Trophoblast cell (in vitro differentiated cells and primary cell): Measurements from ENCODE around the gene SMOC2.

Experiments used
- DNase-seq, 2 donors: peaks; one replicate each; pipeline ENCODE4 v3.0.0-alpha.2; 2016
- H2AFZ ChIP-seq: 2 replicates; pipeline ENCODE4 v1.6.1; 2013; ENCODE audit warnings: low read length, moderate library complexity, mild to moderate bottlenecking; ENCODE audit not compliant: insufficient read depth, poor library complexity
- H2AK5ac ChIP-seq: 2 replicates; pipeline ENCODE4 v1.6.1; 2013; ENCODE audit warnings: mild to moderate bottlenecking, low read length
- H2BK120ac ChIP-seq: 2 replicates; pipeline ENCODE4 v1.6.1; 2013; ENCODE audit warnings: low read length, mild to moderate bottlenecking, moderate library complexity; ENCODE audit not compliant: insufficient read depth, poor library complexity
- H2BK12ac ChIP-seq: 2 replicates; pipeline ENCODE4 v1.6.1; 2013; ENCODE audit warnings: mild to moderate bottlenecking, low read length, moderate library complexity
- H2BK5ac ChIP-seq: 2 replicates; pipeline ENCODE4 v1.6.1; 2013; ENCODE audit warnings: low read length, low read depth, moderate library complexity, mild to moderate bottlenecking; ENCODE audit not compliant: poor library complexity
- H3K14ac ChIP-seq: 2 replicates; pipeline ENCODE4 v1.6.1; 2013; ENCODE audit warnings: mild to moderate bottlenecking, low read length
- H3K18ac ChIP-seq: 2 replicates; pipeline ENCODE4 v1.6.1; 2013; ENCODE audit warnings: mild to moderate bottlenecking, low read length
- H3K23ac ChIP-seq: 2 replicates; pipeline ENCODE4 v1.6.1; 2013; ENCODE audit warnings: low read length
- H3K27ac ChIP-seq: 2 replicates; pipeline ENCODE4 v1.5.1; 2013; ENCODE audit warnings: low read depth, mild to moderate bottlenecking, inconsistent platforms, low read length, moderate library complexity
- H3K27me3 ChIP-seq: 2 replicates; pipeline ENCODE4 v1.6.1; 2013; ENCODE audit warnings: inconsistent platforms, mild to moderate bottlenecking, low read length, moderate library complexity; ENCODE audit not compliant: insufficient read depth
- H3K36me3 ChIP-seq, 2 experiments: 1 replicate in 1 of 2; 2 replicates in 1 of 2; pipeline ENCODE4 v1.6.1; 2013; ENCODE audit warnings: low read length in 2 of 2, mild to moderate bottlenecking in 2 of 2, moderate library complexity in 1 of 2; ENCODE audit not compliant: insufficient read depth in 2 of 2, control insufficient read depth in 1 of 2
- H3K4ac ChIP-seq: 2 replicates; pipeline ENCODE4 v1.6.1; 2013; ENCODE audit warnings: low read depth, mild to moderate bottlenecking, low read length, moderate library complexity
- H3K4me1 ChIP-seq, 2 experiments: 1 replicate in 1 of 2; 2 replicates in 1 of 2; pipeline ENCODE4 v1.6.1; 2013; ENCODE audit warnings: low read length in 2 of 2, mild to moderate bottlenecking in 2 of 2, moderate library complexity in 1 of 2; ENCODE audit not compliant: insufficient read depth in 2 of 2, control insufficient read depth in 1 of 2
- H3K4me2 ChIP-seq: 2 replicates; pipeline ENCODE4 v1.6.1; 2013; ENCODE audit warnings: inconsistent platforms, mild to moderate bottlenecking, low read length, moderate library complexity
- H3K4me3 ChIP-seq: 2 replicates; pipeline ENCODE4 v1.5.1; 2013; ENCODE audit warnings: mild to moderate bottlenecking, low read depth, low read length, inconsistent platforms
- H3K79me1 ChIP-seq: one replicate; pipeline ENCODE4 v1.6.1; 2013; ENCODE audit warnings: low read length
- H3K79me2 ChIP-seq: 2 replicates; pipeline ENCODE4 v1.6.1; 2013; ENCODE audit warnings: low read length, mild to moderate bottlenecking; ENCODE audit not compliant: control insufficient read depth, insufficient read depth, poor library complexity
- H3K9ac ChIP-seq: 2 replicates; pipeline ENCODE4 v1.6.1; 2013; ENCODE audit warnings: mild to moderate bottlenecking, low read length
- H3K9me3 ChIP-seq: 2 replicates; pipeline ENCODE4 v1.6.1; 2013; ENCODE audit warnings: low read depth, mild to moderate bottlenecking, control low read depth, inconsistent platforms, low read length; ENCODE audit not compliant: insufficient read depth
- H4K12ac ChIP-seq: 2 replicates; pipeline ENCODE4 v1.6.1; 2013; ENCODE audit warnings: low read depth, mild to moderate bottlenecking, low read length, moderate library complexity
- H4K8ac ChIP-seq: 2 replicates; pipeline ENCODE4 v1.6.1; 2013; ENCODE audit warnings: low read depth, mild to moderate bottlenecking, low read length, moderate library complexity
- H4K91ac ChIP-seq: one replicate; pipeline ENCODE4 v1.6.1; 2013; ENCODE audit warnings: low read depth, mild to moderate bottlenecking, low read length, moderate library complexity
- WGBS: extraction: QIAGEN DNeasy Blood & Tissue Kit; methylation state at CpG from one replicate; pipeline ENCODE4 v1.1.7; 2013; ENCODE audit warnings: missing lambda C conversion rate; ENCODE audit not compliant: insufficient read length, insufficient coverage; ENCODE audit errors: extremely low coverage; 5-methylcytosine and 5-hydroxymethylcytosine counted together

SMOC2 gene

GRCh38 chr6:168413018-168413720, 27.8 kb upstream of the SMOC2 start:
- Histone ChIP-seq H2BK5ac (no peak overlapping the region), H3K27ac (no peak overlapping the region), H3K14ac (no peak overlapping the region), H3K9ac (no peak overlapping the region), H2BK120ac (no peak overlapping the region), H3K4me1 (no peaks in the 10 kb centered on the region), H3K4ac (no peak overlapping the region), H3K23ac (no peak overlapping the region), H4K8ac (no peak overlapping the region), H2AK5ac (no peak overlapping the region), H4K12ac (no peak overlapping the region), H2AFZ (no peak overlapping the region), H4K91ac (no peak overlapping the region), H3K79me2 (no peaks in the 10 kb centered on the region), H3K9me3 (peaks cover 2% of the 10 kb centered on the region), H3K4me2 (no peak overlapping the region), H3K18ac (no peak overlapping the region), H3K36me3 (no peaks in the 10 kb centered on the region), H2BK12ac (no peak overlapping the region), H3K4me3 (no peak overlapping the region), H3K79me1 (no peaks in the 10 kb centered on the region), H3K27me3 (no peaks in the 10 kb centered on the region)
- no CpG with 5 or more reads among the region's 59 CpGs for WGBS
- DNase-seq: peak; percentile 70 to 72

GRCh38 chr6:168413856-168414255, 27.1 kb upstream of the SMOC2 start:
- no peaks in the 10 kb centered on the region for H3K4me1 ChIP-seq
- WGBS: no CpG with 5 or more reads among the region's 17 CpGs

GRCh38 chr6:168414336-168415097, 26.5 kb upstream of the SMOC2 start:
- Histone ChIP-seq H2BK5ac (no peak overlapping the region), H3K4ac (no peak overlapping the region), H3K9me3 (peaks cover 2% of the 10 kb centered on the region), H2AK5ac (no peak overlapping the region), H3K4me3 (no peak overlapping the region), H3K4me1 (no peaks in the 10 kb centered on the region), H3K27ac (no peak overlapping the region), H2BK12ac (no peak overlapping the region), H3K4me2 (no peak overlapping the region), H3K27me3 (no peaks in the 10 kb centered on the region), H3K79me2 (no peaks in the 10 kb centered on the region), H3K79me1 (no peaks in the 10 kb centered on the region), H4K91ac (no peak overlapping the region), H2BK120ac (no peak overlapping the region), H4K12ac (no peak overlapping the region), H3K14ac (no peak overlapping the region), H3K9ac (no peak overlapping the region), H3K23ac (no peak overlapping the region), H3K18ac (no peak overlapping the region), H2AFZ (no peak overlapping the region), H4K8ac (no peak overlapping the region), H3K36me3 (no peaks in the 10 kb centered on the region)
- DNase-seq: no peak
- no CpG with 5 or more reads among the region's 14 CpGs for WGBS

More at GRCh38 chr6:168413856-168414255, 27.1 kb upstream of the SMOC2 start:
- no peak overlapping the region for H3K18ac ChIP-seq
- no peaks in the 10 kb centered on the region for H3K79me2 ChIP-seq
- H2BK120ac ChIP-seq: no peak overlapping the region
- peak in 1 of 2 donors; percentile 7 for DNase-seq
- no peak overlapping the region for H3K4me2 ChIP-seq
- no peak overlapping the region for H2BK5ac ChIP-seq
- no peak overlapping the region for H3K4ac ChIP-seq
- no peaks in the 10 kb centered on the region for H3K36me3 ChIP-seq
- no peak overlapping the region for H3K9ac ChIP-seq
- H4K91ac ChIP-seq: no peak overlapping the region
- no peaks in the 10 kb centered on the region for H3K27me3 ChIP-seq
- no peak overlapping the region for H3K27ac ChIP-seq
- no peak overlapping the region for H2BK12ac ChIP-seq
- H3K14ac ChIP-seq: no peak overlapping the region
- peaks cover 2% of the 10 kb centered on the region for H3K9me3 ChIP-seq
- no peak overlapping the region for H4K12ac ChIP-seq
- H3K4me3 ChIP-seq: no peak overlapping the region
- H3K23ac ChIP-seq: no peak overlapping the region
- H4K8ac ChIP-seq: no peak overlapping the region
- H3K79me1 ChIP-seq: no peaks in the 10 kb centered on the region
- H2AK5ac ChIP-seq: no peak overlapping the region
- no peak overlapping the region for H2AFZ ChIP-seq

- Histone ChIP-seq H4K8ac (no peak overlapping the region), H3K4ac (no peak overlapping the region), H3K27me3 (no peaks in the 10 kb centered on the region), H2BK120ac (no peak overlapping the region), H4K12ac (no peak overlapping the region), H3K9ac (no peak overlapping the region), H3K4me1 (no peaks in the 10 kb centered on the region), H3K79me2 (no peaks in the 10 kb centered on the region), H3K27ac (no peak overlapping the region), H3K18ac (no peak overlapping the region), H3K79me1 (no peaks in the 10 kb centered on the region), H3K9me3 (peaks cover 2% of the 10 kb centered on the region), H3K36me3 (no peaks in the 10 kb centered on the region), H2AFZ (no peak overlapping the region), H3K23ac (no peak overlapping the region), H2AK5ac (no peak overlapping the region), H3K4me2 (no peak overlapping the region), H2BK12ac (no peak overlapping the region), H4K91ac (no peak overlapping the region), H3K14ac (no peak overlapping the region), H2BK5ac (no peak overlapping the region), H3K4me3 (no peak overlapping the region)
- DNase-seq: no peak
- WGBS: no CpG with 5 or more reads among the region's 26 CpGs
These were observed 25.6 kb upstream of the SMOC2 start for GRCh38 chr6:168415098-168415992.
